ENCODE measurements around the gene WASF3.

GRCh38 chr13:26679411-26680122 lies 122.1 kb downstream of the WASF3 start:
- TF ChIP-seq CTCF (IDR thresholded peaks at IDR 0.05) (no peak), POLR2A (IDR thresholded peaks at IDR 0.05) (no peak)

Measured in esophagus squamous epithelium (tissue), 4 donors.